ENCODE data around the gene TERB1. TPM values are rescaled to one million over a fixed set of nuclear protein-coding genes. Genes with fewer than 3 reads are reported as not detected.
A peak's percentile ranks its signal among the peaks of the same experiment; 100 is the strongest.

Gene TERB1
- total RNA-seq, 1 donor from 2014 or later: not detected

GRCh38 chr16:66731101-66731500 lies 70.3 kb downstream of the TERB1 start:
- peaks cover 12% of the 10 kb centered on the region for H3K4me1 Mint-ChIP-seq (ENCODE audit: low read depth)
- peaks cover 44% of the 10 kb centered on the region for H3K36me3 Mint-ChIP-seq (ENCODE audit: insufficient read depth)
- H3K27ac Mint-ChIP-seq: peak overlapping the region; percentile 8
- TF ChIP-seq CTCF (IDR thresholded peaks at IDR 0.05; ENCODE audit: unreplicated experiment): no peak
- H3K9me3 Mint-ChIP-seq (ENCODE audit: low read depth): no peaks in the 10 kb centered on the region
- no peak overlapping the region for H3K4me3 Mint-ChIP-seq (ENCODE audit: low read depth)
- no peaks in the 10 kb centered on the region for H3K27me3 Mint-ChIP-seq
- no peak for DNase-seq (ENCODE audit: low spot score, unreplicated experiment)

DNA sequence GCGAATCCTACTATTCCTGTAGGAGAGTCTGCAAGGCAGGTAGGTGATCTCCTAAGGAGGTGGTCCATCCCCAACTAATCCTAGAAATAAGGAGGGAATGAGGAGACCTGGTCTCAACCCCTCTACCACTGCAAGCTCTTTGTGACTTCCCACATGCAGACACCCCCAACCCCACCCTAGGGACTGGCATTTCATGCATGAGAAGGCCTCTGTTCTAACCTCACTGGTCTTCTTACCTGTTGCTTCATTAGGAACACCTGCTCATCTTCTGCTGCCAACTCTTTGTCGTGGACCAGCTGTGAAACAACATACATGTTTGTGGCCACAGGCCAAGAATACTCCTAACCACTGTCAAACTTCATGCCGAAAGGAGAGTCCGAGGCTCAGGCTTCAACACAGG lies 72.6 kb downstream of the TERB1 start:
- Mint-ChIP-seq H3K4me3 (ENCODE audit: low read depth) (no peak overlapping the region), H3K4me1 (ENCODE audit: low read depth) (peaks cover 27% of the 10 kb centered on the region), H3K9me3 (ENCODE audit: low read depth) (no peaks in the 10 kb centered on the region), H3K27ac (no peak overlapping the region), H3K36me3 (ENCODE audit: insufficient read depth) (peaks cover 47% of the 10 kb centered on the region), H3K27me3 (no peaks in the 10 kb centered on the region)
- DNase-seq (ENCODE audit: low spot score, unreplicated experiment): no peak
- no peak for TF ChIP-seq CTCF (IDR thresholded peaks at IDR 0.05; ENCODE audit: unreplicated experiment)

DNA sequence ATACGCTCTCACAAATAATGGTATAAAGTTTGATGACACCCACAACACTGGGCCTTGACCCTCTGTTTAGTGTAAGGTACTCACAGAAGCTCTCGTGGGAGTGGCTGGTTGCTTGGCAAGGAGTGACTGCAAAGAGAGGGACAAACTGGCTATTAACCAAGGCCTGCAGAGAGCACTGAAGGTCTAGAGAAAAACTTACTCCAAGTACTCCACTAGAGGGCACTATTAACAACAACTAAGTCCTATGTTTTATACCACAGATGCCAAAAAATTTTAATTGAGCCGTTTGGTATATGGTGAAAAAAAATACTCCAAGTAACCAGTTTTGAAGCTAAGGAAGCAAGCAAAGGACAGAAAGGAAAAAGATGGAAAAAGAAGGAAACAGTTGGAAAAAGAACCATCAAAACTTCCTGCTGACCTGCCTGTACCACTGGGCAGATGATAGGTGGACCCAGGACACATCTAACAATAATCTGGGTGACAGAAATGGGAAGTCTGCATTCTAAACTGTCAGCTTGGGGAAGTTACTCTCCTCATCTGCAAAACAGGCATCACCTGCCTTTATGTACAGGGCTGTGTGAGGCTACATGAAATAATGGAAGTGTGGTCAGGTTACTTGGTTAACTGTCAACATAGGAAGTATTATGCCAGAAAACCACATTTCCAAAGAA lies 73.1 kb downstream of the TERB1 start:
- H3K27me3 Mint-ChIP-seq: no peaks in the 10 kb centered on the region
- DNase-seq (ENCODE audit: low spot score, unreplicated experiment): no peak
- no peak overlapping the region for H3K4me3 Mint-ChIP-seq (ENCODE audit: low read depth)
- no peaks in the 10 kb centered on the region for H3K9me3 Mint-ChIP-seq (ENCODE audit: low read depth)
- peak; percentile 71 for TF ChIP-seq CTCF (IDR thresholded peaks at IDR 0.05; ENCODE audit: unreplicated experiment)
- peak overlapping the region; percentile 84 for H3K27ac Mint-ChIP-seq
- peaks cover 50% of the 10 kb centered on the region for H3K36me3 Mint-ChIP-seq (ENCODE audit: insufficient read depth)
- peaks cover 31% of the 10 kb centered on the region for H3K4me1 Mint-ChIP-seq (ENCODE audit: low read depth)

DNA sequence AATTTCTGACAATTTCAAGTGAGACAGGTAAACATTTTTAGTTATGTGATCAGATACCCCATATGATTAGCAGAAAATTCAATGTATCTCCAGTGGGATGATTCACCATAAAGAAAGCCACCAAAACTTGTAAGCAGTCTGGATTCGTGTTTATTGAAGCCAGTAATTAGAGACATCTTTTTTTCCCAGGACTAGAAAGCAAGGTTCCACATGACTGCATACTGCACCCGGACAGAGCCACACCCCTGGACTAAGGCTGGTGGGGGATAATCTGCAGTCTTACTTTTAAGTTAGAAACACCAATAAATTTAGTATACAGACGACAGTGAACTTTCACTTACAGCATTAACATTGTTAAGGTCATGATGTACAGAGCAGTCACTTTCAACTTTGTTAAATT lies 80.6 kb downstream of the TERB1 start:
- Mint-ChIP-seq H3K4me1 (ENCODE audit: low read depth) (peaks cover 19% of the 10 kb centered on the region), H3K9me3 (ENCODE audit: low read depth) (no peaks in the 10 kb centered on the region), H3K36me3 (ENCODE audit: insufficient read depth) (peaks cover 35% of the 10 kb centered on the region), H3K27me3 (no peaks in the 10 kb centered on the region), H3K4me3 (ENCODE audit: low read depth) (no peak overlapping the region), H3K27ac (no peak overlapping the region)
- no peak for TF ChIP-seq CTCF (IDR thresholded peaks at IDR 0.05; ENCODE audit: unreplicated experiment)
- no peak for DNase-seq (ENCODE audit: low spot score, unreplicated experiment)

GRCh38 chr16:66719246-66719645 lies 82.1 kb downstream of the TERB1 start:
- no peak for DNase-seq (ENCODE audit: low spot score, unreplicated experiment)
- Mint-ChIP-seq H3K9me3 (ENCODE audit: low read depth) (no peaks in the 10 kb centered on the region), H3K4me1 (ENCODE audit: low read depth) (peaks cover 15% of the 10 kb centered on the region), H3K36me3 (ENCODE audit: insufficient read depth) (peaks cover 24% of the 10 kb centered on the region), H3K4me3 (ENCODE audit: low read depth) (no peak overlapping the region), H3K27ac (no peak overlapping the region), H3K27me3 (no peaks in the 10 kb centered on the region)
- no peak for TF ChIP-seq CTCF (IDR thresholded peaks at IDR 0.05; ENCODE audit: unreplicated experiment)
